HUES64 (cell line): ENCODE results near the gene AFAP1.

ENCODE experiments used
- H3K27ac ChIP-seq: 2 replicates; pipeline ENCODE4 v1.7.0; 2013; ENCODE audit warnings: low read depth, low read length, inconsistent platforms
- H3K27me3 ChIP-seq: 2 replicates; pipeline ENCODE4 v1.6.1; 2013; ENCODE audit warnings: mild to moderate bottlenecking, low read length; ENCODE audit not compliant: insufficient read depth
- H3K36me3 ChIP-seq: 2 replicates; pipeline ENCODE4 v1.6.1; 2013; ENCODE audit warnings: mild to moderate bottlenecking, low read length; ENCODE audit not compliant: insufficient read depth
- H3K4me1 ChIP-seq: 2 replicates; pipeline ENCODE4 v1.6.1; 2013; ENCODE audit warnings: mild to moderate bottlenecking, low read length, moderate library complexity; ENCODE audit not compliant: insufficient read depth
- H3K4me3 ChIP-seq: 2 replicates; pipeline ENCODE4 v1.5.1; 2013; ENCODE audit warnings: mild to moderate bottlenecking, low read length, moderate library complexity
- H3K9ac ChIP-seq: 2 replicates; pipeline ENCODE4 v1.6.1; 2013; ENCODE audit warnings: mild to moderate bottlenecking, low read depth, low read length
- H3K9me3 ChIP-seq: 2 replicates; pipeline ENCODE4 v1.6.1; 2013; ENCODE audit warnings: low read depth, low read length; ENCODE audit not compliant: insufficient read depth
- WGBS: fragments of 150-250, 120-280 bp; methylation state at CpG from one replicate; pipeline ENCODE4 v1.1.7; 2013; ENCODE audit warnings: missing lambda C conversion rate; 5-methylcytosine and 5-hydroxymethylcytosine counted together

Gene AFAP1

DNA sequence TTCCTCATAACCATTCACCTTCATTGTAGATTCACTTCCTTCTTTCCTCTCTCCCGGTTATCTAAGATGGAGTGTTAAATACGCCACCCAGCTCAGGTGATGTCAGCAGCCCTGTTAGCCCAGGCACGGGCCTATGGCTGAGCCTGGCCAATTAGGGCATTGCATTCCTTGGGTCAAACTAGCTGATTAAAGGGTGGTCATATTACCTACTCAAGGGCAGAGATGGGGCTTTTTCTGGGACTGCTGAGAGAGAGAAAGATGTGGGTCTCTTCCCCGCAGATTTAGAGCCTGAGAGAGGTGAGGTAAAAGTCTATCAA, 39.9 kb upstream of the AFAP1 start:
- Histone ChIP-seq H3K9me3 (no peaks in the 10 kb centered on the region), H3K4me1 (peaks cover 23% of the 10 kb centered on the region), H3K27ac (peak overlapping the region; percentile 39; the same call in 1 of the 2 replicates), H3K4me3 (no peak overlapping the region), H3K9ac (0 out of 2 replicates have a peak overlapping the region, but pooled peaks have one; percentile 17), H3K36me3 (no peaks in the 10 kb centered on the region), H3K27me3 (no peaks in the 10 kb centered on the region)
- 46% methylated on average over 4 of the region's 4 CpGs for WGBS

DNA sequence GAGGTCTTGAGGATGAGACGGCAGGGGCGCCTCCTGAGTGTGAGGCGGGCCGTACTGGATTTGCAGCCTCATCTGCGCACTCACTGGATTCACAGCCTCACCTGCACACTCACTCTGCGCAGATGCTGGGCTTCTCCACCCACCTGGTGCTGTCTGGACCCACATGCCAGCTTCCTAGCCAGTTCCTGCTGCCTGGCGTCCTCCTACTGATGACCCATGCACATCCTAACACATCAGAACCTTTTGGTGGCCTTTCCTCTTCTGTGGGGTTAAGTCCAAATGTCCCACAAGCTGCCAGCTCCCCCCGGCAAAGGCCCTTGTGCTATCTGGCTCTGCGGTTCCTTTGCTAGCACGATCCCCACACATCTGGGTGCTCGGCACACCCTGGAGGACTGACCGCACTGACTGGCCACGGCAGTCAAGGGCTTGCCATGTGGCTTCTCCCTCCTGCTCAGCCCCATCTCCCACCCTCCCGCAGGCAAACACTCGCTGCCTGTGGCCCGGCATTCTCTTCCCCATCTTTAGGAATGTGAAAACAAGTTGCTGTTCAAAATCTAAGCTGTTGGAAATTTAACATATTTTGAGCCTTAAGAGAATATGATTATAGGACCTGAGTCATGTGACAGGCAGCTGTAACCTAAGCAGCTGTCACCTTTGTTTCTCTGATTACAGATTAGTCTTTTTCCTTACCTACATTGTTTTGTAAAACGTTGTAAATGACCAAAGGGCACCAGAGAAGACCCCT, 39.4 kb upstream of the AFAP1 start:
- no peaks in the 10 kb centered on the region for H3K36me3 ChIP-seq
- 73% methylated on average over 17 of the region's 17 CpGs for WGBS
- H3K4me1 ChIP-seq: peaks cover 23% of the 10 kb centered on the region
- H3K9ac ChIP-seq: no peak overlapping the region
- no peaks in the 10 kb centered on the region for H3K27me3 ChIP-seq
- peak overlapping the region; percentile 55 for H3K27ac ChIP-seq
- no peaks in the 10 kb centered on the region for H3K9me3 ChIP-seq
- H3K4me3 ChIP-seq: no peak overlapping the region

DNA sequence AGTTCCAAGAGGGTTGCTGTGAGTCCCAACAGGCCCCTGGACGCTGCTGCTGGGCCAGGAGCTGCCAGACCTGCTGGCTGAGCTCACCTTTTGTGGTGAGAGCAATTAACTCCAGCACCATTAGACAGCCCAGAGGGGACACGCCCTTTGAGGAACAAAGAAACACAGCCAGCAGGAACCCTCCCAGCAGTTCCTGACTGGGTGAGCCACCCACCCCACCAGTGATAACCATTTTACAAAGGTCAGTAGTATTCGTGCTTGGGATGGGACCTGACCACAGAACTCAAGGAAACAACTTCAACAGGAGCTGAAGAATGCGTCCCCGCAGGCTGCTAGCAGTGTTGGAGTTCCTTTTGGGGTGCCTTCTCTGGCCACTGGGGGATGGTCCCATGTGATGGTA, 38.8 kb upstream of the AFAP1 start:
- 65% methylated on average over 5 of the region's 5 CpGs for WGBS
- H3K9me3 ChIP-seq: no peaks in the 10 kb centered on the region
- no peaks in the 10 kb centered on the region for H3K27me3 ChIP-seq
- H3K4me3 ChIP-seq: no peak overlapping the region
- peaks cover 23% of the 10 kb centered on the region for H3K4me1 ChIP-seq
- no peak overlapping the region for H3K9ac ChIP-seq
- H3K27ac ChIP-seq: peak overlapping the region; percentile 55; the same call in 1 of the 2 replicates
- H3K36me3 ChIP-seq: no peaks in the 10 kb centered on the region

DNA sequence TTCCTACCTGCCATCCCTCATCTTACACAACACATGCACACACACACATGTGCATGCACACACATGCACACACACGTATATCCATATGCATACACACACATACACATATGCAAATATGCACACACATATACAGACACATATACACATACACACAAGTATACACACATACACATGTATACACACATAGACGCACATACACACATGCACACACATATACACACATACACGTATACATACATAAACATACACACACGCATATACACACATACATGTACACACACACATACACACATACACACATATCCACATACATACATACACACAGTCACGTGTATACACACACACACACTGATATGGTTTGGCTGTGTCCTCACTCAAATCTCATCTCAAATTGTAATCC, 37.0 kb upstream of the AFAP1 start:
- no peaks in the 10 kb centered on the region for H3K27me3 ChIP-seq
- no peak overlapping the region for H3K27ac ChIP-seq
- no peak overlapping the region for H3K9ac ChIP-seq
- no peak overlapping the region for H3K4me3 ChIP-seq
- peaks cover 23% of the 10 kb centered on the region for H3K4me1 ChIP-seq
- 90% methylated on average over 5 of the region's 5 CpGs for WGBS
- no peaks in the 10 kb centered on the region for H3K9me3 ChIP-seq
- H3K36me3 ChIP-seq: no peaks in the 10 kb centered on the region

DNA sequence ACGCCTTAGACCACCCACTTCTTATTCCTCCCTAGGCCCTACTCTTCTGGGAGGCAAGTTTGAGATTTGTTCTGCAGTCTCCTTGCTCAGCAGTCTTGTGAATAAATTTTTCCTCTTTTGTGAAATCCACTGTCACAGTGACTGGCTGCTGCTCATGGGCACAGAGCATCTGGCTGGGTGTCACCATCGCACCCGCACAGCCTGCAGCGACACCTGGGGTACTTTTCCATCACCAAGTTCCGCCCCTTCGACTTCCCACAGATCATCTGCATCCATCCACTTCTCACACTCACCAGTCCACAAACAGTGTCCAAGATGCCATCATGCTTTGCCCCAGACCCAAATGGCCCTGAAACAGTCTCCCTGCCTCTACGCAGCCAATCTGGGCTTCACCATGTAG, 36.4 kb upstream of the AFAP1 start:
- Histone ChIP-seq H3K9ac (no peak overlapping the region), H3K27me3 (no peaks in the 10 kb centered on the region), H3K4me3 (no peak overlapping the region), H3K9me3 (no peaks in the 10 kb centered on the region), H3K27ac (no peak overlapping the region), H3K4me1 (peaks cover 23% of the 10 kb centered on the region), H3K36me3 (no peaks in the 10 kb centered on the region)
- 95% methylated on average over 7 of the region's 7 CpGs for WGBS

DNA sequence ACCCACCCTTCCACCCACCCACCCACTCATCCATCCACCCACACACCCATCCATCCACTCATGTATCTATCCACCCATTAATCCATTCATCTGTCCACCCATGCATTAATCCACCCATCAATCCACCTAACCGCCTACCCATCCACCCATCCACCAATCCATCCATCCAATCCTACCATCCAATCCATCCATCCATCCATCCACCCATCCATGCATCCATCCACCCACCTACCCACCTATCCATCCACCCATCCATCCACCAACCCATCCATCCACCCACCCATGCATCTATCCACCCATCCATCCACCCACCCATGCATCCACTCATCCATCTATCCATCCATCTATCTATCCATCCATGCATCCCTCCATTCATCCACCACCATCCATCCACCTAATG, 34.8 kb upstream of the AFAP1 start:
- no peaks in the 10 kb centered on the region for H3K36me3 ChIP-seq

DNA sequence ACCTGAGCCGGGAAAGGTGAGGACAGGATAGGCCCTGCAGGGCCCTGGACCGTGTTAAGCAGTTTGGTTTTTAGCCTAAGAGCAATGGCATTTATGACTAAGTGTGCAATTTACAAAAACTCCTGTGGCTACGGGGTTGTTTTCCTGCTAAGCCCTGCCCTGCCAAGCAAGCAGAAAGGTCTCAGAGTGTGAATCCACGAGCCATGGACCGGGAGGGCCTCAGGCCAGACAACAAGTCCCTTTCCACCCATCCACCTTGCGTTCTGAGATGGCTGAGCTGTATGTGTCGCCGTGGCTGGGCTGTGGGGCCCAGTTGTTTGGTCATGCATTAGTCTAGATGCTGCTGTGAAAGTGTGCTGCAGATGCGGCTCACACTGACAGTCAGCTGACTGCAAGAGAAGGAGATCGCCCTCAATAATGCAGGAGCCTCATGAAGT, 33.9 kb upstream of the AFAP1 start:
- no peak overlapping the region for H3K27ac ChIP-seq

More for the DNA sequence above, 34.8 kb upstream of the AFAP1 start:
- 91% methylated on average over 1 of the region's 1 CpG for WGBS
- Histone ChIP-seq H3K4me1 (peaks cover 25% of the 10 kb centered on the region), H3K27me3 (no peaks in the 10 kb centered on the region), H3K9ac (no peak overlapping the region), H3K4me3 (no peak overlapping the region), H3K9me3 (no peaks in the 10 kb centered on the region), H3K27ac (no peak overlapping the region)

DNA sequence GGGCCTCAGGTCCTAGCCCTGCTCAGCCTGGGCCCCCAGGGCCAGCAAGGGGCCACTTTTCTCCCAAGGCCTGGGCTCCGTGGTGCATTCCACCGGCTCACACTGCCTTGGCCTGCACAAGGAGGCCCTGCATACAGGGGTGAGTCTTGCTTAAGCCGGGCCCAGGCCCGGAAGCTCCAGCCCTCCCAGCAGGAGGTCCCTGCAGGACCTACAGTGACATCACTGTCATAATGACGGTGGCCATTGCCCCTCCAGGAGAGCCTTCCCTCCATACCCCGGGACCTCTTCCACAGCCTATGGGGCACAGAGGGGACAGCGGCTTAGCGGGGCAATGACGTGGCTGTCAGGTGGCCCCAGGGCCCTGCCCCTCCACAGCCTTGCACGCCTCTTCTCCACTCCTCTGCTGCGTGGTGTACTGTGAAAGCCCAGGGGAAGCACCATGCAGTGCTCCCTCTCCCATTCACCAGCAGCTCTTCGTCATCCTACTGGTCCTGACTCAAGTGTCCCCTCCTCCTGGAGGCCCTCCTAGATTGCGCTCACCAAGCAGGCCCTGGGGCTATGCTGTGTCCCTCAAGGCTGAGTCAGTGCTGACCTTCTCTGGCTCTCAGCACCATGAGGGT, 32.3 kb upstream of the AFAP1 start:
- no peaks in the 10 kb centered on the region for H3K36me3 ChIP-seq
- no peak overlapping the region for H3K27ac ChIP-seq
- H3K4me3 ChIP-seq: no peak overlapping the region
- H3K27me3 ChIP-seq: no peaks in the 10 kb centered on the region
- peaks cover 13% of the 10 kb centered on the region for H3K4me1 ChIP-seq
- H3K9me3 ChIP-seq: no peaks in the 10 kb centered on the region
- peak overlapping the region; percentile 25; the same call in 1 of the 2 replicates for H3K9ac ChIP-seq
- 85% methylated on average over 13 of the region's 13 CpGs for WGBS

More for the DNA sequence above, 33.9 kb upstream of the AFAP1 start:
- H3K9me3 ChIP-seq: no peaks in the 10 kb centered on the region
- no peaks in the 10 kb centered on the region for H3K27me3 ChIP-seq
- H3K4me1 ChIP-seq: peaks cover 19% of the 10 kb centered on the region
- H3K4me3 ChIP-seq: no peak overlapping the region
- 85% methylated on average over 10 of the region's 10 CpGs for WGBS
- H3K36me3 ChIP-seq: no peaks in the 10 kb centered on the region
- H3K9ac ChIP-seq: no peak overlapping the region

DNA sequence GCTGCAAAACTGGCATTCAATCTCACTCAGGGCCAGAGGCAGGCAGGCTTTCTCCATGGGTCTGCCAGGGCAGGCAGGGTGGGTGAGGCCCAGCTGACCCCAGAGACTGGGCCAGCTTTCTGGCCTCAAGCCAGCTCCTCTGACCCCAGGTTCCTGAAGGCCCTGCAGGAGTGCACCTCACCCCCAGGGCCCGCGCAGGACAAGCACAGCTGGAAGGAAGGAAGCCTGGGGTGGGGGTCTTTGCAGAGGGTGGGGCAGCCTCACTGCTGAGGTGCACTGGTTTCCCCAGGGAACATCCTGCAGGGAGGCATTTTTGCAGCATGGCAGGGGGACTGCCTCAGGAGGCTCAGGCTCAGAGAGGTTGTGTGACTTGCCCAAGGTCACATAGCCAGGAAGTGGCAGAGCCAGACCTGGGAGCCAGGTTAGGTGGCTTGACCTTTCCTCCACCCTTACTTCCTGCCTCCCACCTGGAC, 31.5 kb upstream of the AFAP1 start:
- no peaks in the 10 kb centered on the region for H3K9me3 ChIP-seq
- no peak overlapping the region for H3K4me3 ChIP-seq
- no peak overlapping the region for H3K27ac ChIP-seq
- no peak overlapping the region for H3K9ac ChIP-seq
- 93% methylated on average over 2 of the region's 2 CpGs for WGBS
- H3K27me3 ChIP-seq: no peaks in the 10 kb centered on the region
- peaks cover 13% of the 10 kb centered on the region for H3K4me1 ChIP-seq
- H3K36me3 ChIP-seq: no peaks in the 10 kb centered on the region

DNA sequence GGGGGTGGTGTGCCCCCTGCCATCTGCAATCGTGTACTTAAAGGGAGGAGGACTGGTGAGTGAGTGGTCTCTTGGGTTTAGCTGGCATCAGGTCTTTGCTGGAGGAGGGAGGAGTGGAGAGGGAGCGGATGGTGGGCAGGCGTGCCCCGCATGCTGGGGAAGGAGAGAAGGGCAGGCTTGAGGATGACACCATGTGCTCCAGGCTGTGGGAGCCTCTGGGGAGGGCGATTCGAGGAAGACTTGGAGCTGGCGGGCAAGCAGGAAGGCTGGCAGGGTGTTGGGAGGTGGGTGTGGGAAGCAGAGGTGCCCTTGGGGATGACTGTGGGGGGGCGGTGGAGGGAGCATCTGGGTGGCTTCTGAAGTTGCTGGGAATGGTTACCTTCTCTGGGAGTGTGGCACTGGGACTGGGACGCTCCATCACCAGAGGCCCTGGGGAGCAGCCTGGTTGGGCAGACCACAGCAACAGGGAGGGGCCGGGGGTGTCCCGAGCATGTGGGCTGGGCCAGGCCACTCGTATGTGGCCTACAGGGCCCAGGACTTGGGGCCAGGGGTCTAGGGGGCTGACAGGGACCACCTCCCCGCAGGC, 30.8 kb upstream of the AFAP1 start:
- H3K9me3 ChIP-seq: no peaks in the 10 kb centered on the region
- no peak overlapping the region for H3K9ac ChIP-seq
- no peaks in the 10 kb centered on the region for H3K36me3 ChIP-seq
- H3K4me1 ChIP-seq: peaks cover 13% of the 10 kb centered on the region
- no peaks in the 10 kb centered on the region for H3K27me3 ChIP-seq
- H3K4me3 ChIP-seq: no peak overlapping the region
- no peak overlapping the region for H3K27ac ChIP-seq
- 81% methylated on average over 13 of the region's 13 CpGs for WGBS

DNA sequence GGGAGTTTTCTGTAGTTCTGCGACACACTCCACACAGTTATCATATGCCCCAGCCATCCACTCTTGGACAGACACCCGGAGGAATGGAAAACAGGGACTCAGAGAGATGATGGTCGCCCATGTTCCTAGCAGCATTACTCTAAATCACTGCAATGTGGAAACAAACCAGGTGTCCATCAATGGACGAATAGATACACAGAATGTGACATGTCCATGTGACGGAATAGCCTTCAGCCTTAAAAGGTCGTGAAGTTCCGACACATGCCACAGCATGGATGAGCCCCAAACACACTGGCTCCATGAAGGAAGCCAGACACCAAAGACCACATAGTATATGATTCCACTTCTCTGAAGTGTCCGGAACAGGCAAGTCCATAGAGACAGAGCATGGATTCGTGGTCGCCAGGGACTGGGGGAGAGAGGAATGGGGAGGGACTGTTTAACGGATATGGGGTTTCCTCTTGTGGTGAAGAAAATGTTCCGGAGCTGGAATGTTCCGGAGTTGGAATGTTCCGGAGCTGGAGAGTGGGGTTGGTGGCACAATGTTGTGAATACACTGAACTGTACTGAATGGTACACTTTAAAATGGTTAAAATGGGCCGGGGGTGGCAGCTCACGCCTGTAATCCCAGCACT, 28.7 kb upstream of the AFAP1 start:
- Histone ChIP-seq H3K27me3 (no peaks in the 10 kb centered on the region), H3K9ac (no peak overlapping the region), H3K27ac (no peak overlapping the region), H3K9me3 (no peaks in the 10 kb centered on the region), H3K4me3 (no peak overlapping the region), H3K4me1 (peaks cover 13% of the 10 kb centered on the region), H3K36me3 (no peaks in the 10 kb centered on the region)
- WGBS: 91% methylated on average over 16 of the region's 16 CpGs
